KMS-11 (cell line): Measurements from ENCODE around the gene SSTR3.
A peak's percentile ranks its signal among the peaks of the same experiment; 100 is the strongest.

Source experiments
- H2AFZ ChIP-seq: fragments of 200-600 bp; sonication (generic); 2 replicates; pipeline ENCODE4 v1.6.1; 2016; ENCODE audit warnings: antibody characterized with exemption, mixed run types, low read depth
- H3K27ac ChIP-seq: fragments of 200-600 bp; sonication (generic); 2 replicates; pipeline ENCODE4 v1.6.1; 2016; ENCODE audit warnings: mild to moderate bottlenecking, mixed run types
- H3K27me3 ChIP-seq: fragments of 200-600 bp; sonication (generic); 2 replicates; pipeline ENCODE4 v1.6.1; 2017; ENCODE audit warnings: mild to moderate bottlenecking, low read depth, mixed run types, moderate library complexity; ENCODE audit not compliant: insufficient read depth
- H3K36me3 ChIP-seq: fragments of 200-600 bp; sonication (generic); 2 replicates; pipeline ENCODE4 v1.6.1; 2017; ENCODE audit warnings: mild to moderate bottlenecking, mixed run types; ENCODE audit not compliant: insufficient read depth
- H3K4me1 ChIP-seq: fragments of 200-600 bp; sonication (generic); 2 replicates; pipeline ENCODE4 v1.6.1; 2016; ENCODE audit warnings: mild to moderate bottlenecking, low read depth, mixed run types; ENCODE audit not compliant: poor library complexity, severe bottlenecking
- H3K4me2 ChIP-seq: fragments of 200-600 bp; sonication (generic); 2 replicates; pipeline ENCODE4 v1.7.0; 2016; ENCODE audit warnings: mild to moderate bottlenecking, mixed run types
- H3K4me3 ChIP-seq: fragments of 200-600 bp; sonication (generic); IDR thresholded peaks from 2 replicates; pipeline ENCODE4 v1.6.1; 2017; ENCODE audit warnings: low read depth, low read length, mixed read lengths; ENCODE audit not compliant: insufficient read depth
- H3K79me2 ChIP-seq: fragments of 200-600 bp; sonication (generic); 2 replicates; pipeline ENCODE4 v1.6.1; 2016; ENCODE audit warnings: low read depth, mixed run types; ENCODE audit not compliant: insufficient read depth
- H3K9ac ChIP-seq: fragments of 200-600 bp; sonication (generic); 2 replicates; pipeline ENCODE4 v1.6.1; 2016; ENCODE audit warnings: mild to moderate bottlenecking, mixed run types
- H4K20me1 ChIP-seq: fragments of 200-600 bp; sonication (generic); 2 replicates; pipeline ENCODE4 v1.6.1; 2016; ENCODE audit warnings: mild to moderate bottlenecking, mixed run types; ENCODE audit not compliant: insufficient read depth
- CTCF ChIP-seq: fragments of 200-600 bp; sonication (generic); conservative IDR thresholded peaks from 2 replicates; pipeline ENCODE4 v1.6.1; 2017; ENCODE audit warnings: low read depth, mild to moderate bottlenecking, antibody characterized with exemption, low read length, moderate library complexity, mixed read lengths

SSTR3 gene

GRCh38 chr22:37232140-37232998, 20.1 kb upstream of the SSTR3 start:
- Histone ChIP-seq H2AFZ (no peak overlapping the region), H3K4me1 (peaks cover 91% of the 10 kb centered on the region), H3K4me3 (no peak overlapping the region), H3K36me3 (no peaks in the 10 kb centered on the region), H3K4me2 (peak overlapping the region; percentile 91), H3K27me3 (no peaks in the 10 kb centered on the region), H3K9ac (no peak overlapping the region), H3K27ac (peak overlapping the region; percentile 98), H3K79me2 (peaks cover 32% of the 10 kb centered on the region), H4K20me1 (no peaks in the 10 kb centered on the region)
- no peak for TF ChIP-seq CTCF

- H3K4me2 ChIP-seq, result peak overlapping the region; percentile 91
- peak overlapping the region; percentile 98 for H3K27ac ChIP-seq
- H3K36me3 ChIP-seq, result no peaks in the 10 kb centered on the region
- H3K27me3 ChIP-seq, result no peaks in the 10 kb centered on the region
- peaks cover 32% of the 10 kb centered on the region for H3K79me2 ChIP-seq
- no peak overlapping the region for H3K4me3 ChIP-seq
- peak overlapping the region; percentile 38; the same call in 1 of the 2 replicates for H3K9ac ChIP-seq
- no peak overlapping the region for H2AFZ ChIP-seq
- peaks cover 88% of the 10 kb centered on the region for H3K4me1 ChIP-seq
- no peaks in the 10 kb centered on the region for H4K20me1 ChIP-seq
- TF ChIP-seq CTCF, result no peak
Observed at GRCh38 chr22:37231406-37232139, 19.3 kb upstream of the SSTR3 start.

DNA sequence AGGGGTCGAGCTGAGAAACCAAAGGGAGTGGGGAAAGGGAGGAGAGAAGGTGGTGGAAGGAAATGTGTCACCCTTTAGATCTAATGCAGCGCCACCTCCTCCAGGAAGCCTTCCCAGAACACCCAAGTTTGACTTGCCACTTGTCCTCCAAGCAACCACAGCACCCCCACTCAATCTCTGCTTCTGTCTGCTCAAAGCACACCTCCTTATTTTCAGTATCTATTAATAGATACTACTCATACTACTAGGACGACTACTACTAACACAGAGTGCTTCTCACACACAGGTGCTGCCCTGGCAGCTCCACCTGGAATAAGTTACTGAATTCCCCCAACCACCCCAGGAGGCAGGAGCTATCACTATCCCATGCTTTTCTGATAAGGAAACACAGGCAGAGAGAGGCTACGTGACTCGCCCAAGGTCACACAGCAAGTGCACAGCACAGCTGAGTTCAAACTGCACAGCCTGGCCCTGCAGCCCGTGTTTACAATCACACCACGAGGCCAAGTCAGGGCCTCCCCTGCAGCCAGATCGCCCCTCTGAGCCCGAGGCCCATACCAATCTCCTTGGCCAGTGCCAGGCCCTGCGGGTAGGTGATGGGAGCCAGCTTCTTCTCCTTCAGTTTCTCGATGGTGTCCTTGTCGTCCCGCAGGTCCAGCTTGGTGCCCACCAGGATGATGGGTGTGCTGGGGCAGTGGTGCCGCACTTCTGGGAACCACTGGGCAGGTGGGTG, 18.6 kb upstream of the SSTR3 start:
- H3K27me3 ChIP-seq, result no peaks in the 10 kb centered on the region
- TF ChIP-seq CTCF, result no peak
- peak overlapping the region; percentile 91 for H3K4me2 ChIP-seq
- H3K27ac ChIP-seq, result peak overlapping the region; percentile 98
- H3K9ac ChIP-seq, result peak overlapping the region; percentile 39; the same call in 1 of the 2 replicates
- H3K36me3 ChIP-seq, result 0 out of 2 replicates have a peak, but pooled peaks cover 5% of the 10 kb centered on the region
- no peaks in the 10 kb centered on the region for H4K20me1 ChIP-seq
- H3K79me2 ChIP-seq, result peaks cover 26% of the 10 kb centered on the region
- H2AFZ ChIP-seq, result no peak overlapping the region
- peaks cover 87% of the 10 kb centered on the region for H3K4me1 ChIP-seq
- no peak overlapping the region for H3K4me3 ChIP-seq
